Ascending aorta (tissue), 2 donors: Measurements from ENCODE around the gene NEGR1. TPM values are rescaled to one million over a fixed set of nuclear protein-coding genes. Genes with fewer than 3 reads are reported as not detected.

Source experiments
- DNase-seq, 2 donors: peaks; one replicate each; pipeline ENCODE4 v3.0.0-alpha.2; 2019; ENCODE audit warnings: low spot score in 2 of 2
- H3K27ac ChIP-seq, 2 donors: fragments of 200-600 bp; sonication (generic); one replicate each; pipeline ENCODE4 v1.5.1; 2016 to 2017; ENCODE audit warnings: mild to moderate bottlenecking in 1 of 2
- H3K27me3 ChIP-seq: fragments of 200-600 bp; sonication (generic); one replicate; pipeline ENCODE4 v1.5.1; 2017
- H3K36me3 ChIP-seq, 2 donors: fragments of 200-600 bp; sonication (generic); one replicate each; pipeline ENCODE4 v1.5.1; 2016
- H3K4me1 ChIP-seq, 2 donors: fragments of 200-600 bp; sonication (generic); one replicate each; pipeline ENCODE4 v1.5.1; 2016 to 2017; ENCODE audit warnings: mild to moderate bottlenecking in 1 of 2
- H3K4me3 ChIP-seq, 2 donors: fragments of 200-600 bp; sonication (generic); one replicate each; pipeline ENCODE4 v1.5.1; 2016 to 2017; ENCODE audit warnings: mild to moderate bottlenecking in 1 of 2
- H3K9me3 ChIP-seq, 2 donors: fragments of 200-600 bp; sonication (generic); one replicate each; pipeline ENCODE4 v1.5.1; 2016
- intact Hi-C: fragments of 100-400 bp; cut with DNase I; formaldehyde crosslinking; loops from one replicate; pipeline ENCODE4 v1.15.1; 2023
- total RNA-seq: library from RNA; depleted of rRNA; stranded (reverse); fragments of >200 nt; gene quantifications from one replicate; pipeline ENCODE4 v1.1.0, GENCODE V29; 2016
- TF ChIP-seq, protein P1 (sequence below), 3 experiments: fragments of 200-600 bp in 2 of 3; fragments of 450-650 bp in 1 of 3; sonication (generic) in 2 of 3; IDR thresholded peaks; one replicate each; pipeline ENCODE4 v1.5.1; 2016 to 2019; ENCODE audit warnings: antibody characterized with exemption in 3 of 3, mild to moderate bottlenecking in 1 of 3, moderate library complexity in 1 of 3

Gene NEGR1
- total RNA-seq, 1 donor from 2014 or later, result 42.8 TPM

- Histone ChIP-seq H3K27me3 (no peaks in the 10 kb centered on the region), H3K9me3 (no peaks in the 10 kb centered on the region), H3K4me3 (no peak overlapping the region), H3K27ac (no peak overlapping the region), H3K36me3 (no peaks in the 10 kb centered on the region), H3K4me1 (no peaks in the 10 kb centered on the region)
- intact Hi-C loops, result no loop called here
- TF ChIP-seq, protein P1, sequence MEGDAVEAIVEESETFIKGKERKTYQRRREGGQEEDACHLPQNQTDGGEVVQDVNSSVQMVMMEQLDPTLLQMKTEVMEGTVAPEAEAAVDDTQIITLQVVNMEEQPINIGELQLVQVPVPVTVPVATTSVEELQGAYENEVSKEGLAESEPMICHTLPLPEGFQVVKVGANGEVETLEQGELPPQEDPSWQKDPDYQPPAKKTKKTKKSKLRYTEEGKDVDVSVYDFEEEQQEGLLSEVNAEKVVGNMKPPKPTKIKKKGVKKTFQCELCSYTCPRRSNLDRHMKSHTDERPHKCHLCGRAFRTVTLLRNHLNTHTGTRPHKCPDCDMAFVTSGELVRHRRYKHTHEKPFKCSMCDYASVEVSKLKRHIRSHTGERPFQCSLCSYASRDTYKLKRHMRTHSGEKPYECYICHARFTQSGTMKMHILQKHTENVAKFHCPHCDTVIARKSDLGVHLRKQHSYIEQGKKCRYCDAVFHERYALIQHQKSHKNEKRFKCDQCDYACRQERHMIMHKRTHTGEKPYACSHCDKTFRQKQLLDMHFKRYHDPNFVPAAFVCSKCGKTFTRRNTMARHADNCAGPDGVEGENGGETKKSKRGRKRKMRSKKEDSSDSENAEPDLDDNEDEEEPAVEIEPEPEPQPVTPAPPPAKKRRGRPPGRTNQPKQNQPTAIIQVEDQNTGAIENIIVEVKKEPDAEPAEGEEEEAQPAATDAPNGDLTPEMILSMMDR (IDR thresholded peaks at IDR 0.05), result no peak
- DNase-seq, result no peak
Measured at GRCh38 chr1:71809085-71809484, 473.3 kb downstream of the NEGR1 start.

GRCh38 chr1:71804140-71804539, 478.2 kb downstream of the NEGR1 start:
- no peaks in the 10 kb centered on the region for H3K4me1 ChIP-seq
- intact Hi-C loops, result no loop called here
- DNase-seq, result no peak
- no peak overlapping the region for H3K27ac ChIP-seq
- no peaks in the 10 kb centered on the region for H3K9me3 ChIP-seq
- H3K4me3 ChIP-seq, result no peak overlapping the region
- TF ChIP-seq, protein P1 (IDR thresholded peaks at IDR 0.05), result no peak
- H3K27me3 ChIP-seq, result no peaks in the 10 kb centered on the region
- no peaks in the 10 kb centered on the region for H3K36me3 ChIP-seq

DNA sequence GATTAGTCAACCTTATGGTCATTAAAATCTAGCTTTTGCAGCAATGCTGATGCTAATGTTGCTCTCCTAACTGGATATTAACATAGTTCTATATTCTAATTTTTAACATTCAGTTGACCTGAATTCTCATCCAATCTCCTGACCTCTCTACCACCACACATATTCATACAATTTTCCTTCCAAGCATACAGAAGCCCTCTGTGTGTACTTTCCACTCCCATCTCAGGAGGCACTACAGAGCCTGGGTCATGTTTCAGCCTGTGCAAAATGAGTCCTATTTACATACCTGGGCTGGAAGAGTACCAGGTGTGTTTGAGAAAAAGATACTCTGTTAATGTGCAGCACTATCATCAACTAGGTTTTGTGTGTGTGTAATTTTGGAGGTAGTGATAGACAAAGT, 486.3 kb downstream of the NEGR1 start:
- TF ChIP-seq, protein P1 (IDR thresholded peaks at IDR 0.05), result no peak
- Histone ChIP-seq H3K4me1 (no peaks in the 10 kb centered on the region), H3K27me3 (no peaks in the 10 kb centered on the region), H3K9me3 (no peaks in the 10 kb centered on the region), H3K27ac (no peak overlapping the region), H3K36me3 (no peaks in the 10 kb centered on the region), H3K4me3 (no peak overlapping the region)
- intact Hi-C loops, result no loop called here
- no peak for DNase-seq

DNA sequence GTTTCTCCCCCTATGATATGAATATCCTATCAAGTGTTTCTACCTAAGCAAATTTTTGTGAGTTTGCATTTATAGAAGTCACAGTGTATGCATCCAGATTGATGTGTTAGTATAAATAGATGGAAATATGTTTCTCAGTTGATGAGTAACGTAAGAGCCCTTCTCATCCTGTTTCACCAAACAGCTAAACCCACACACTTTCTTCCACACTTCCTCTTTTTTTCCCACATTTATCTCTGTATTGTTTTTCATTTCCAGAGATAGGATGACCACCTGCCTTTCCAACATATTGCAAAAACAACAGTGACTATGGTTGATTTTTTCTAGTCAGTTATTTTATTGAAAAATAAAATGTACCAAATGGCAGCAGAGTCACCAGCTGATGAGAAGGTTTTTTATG, 490.1 kb downstream of the NEGR1 start:
- DNase-seq, result no peak
- TF ChIP-seq, protein P1 (IDR thresholded peaks at IDR 0.05), result no peak
- no peaks in the 10 kb centered on the region for H3K4me1 ChIP-seq
- H3K27ac ChIP-seq, result no peak overlapping the region
- H3K36me3 ChIP-seq, result no peaks in the 10 kb centered on the region
- intact Hi-C loops, result no loop called here
- H3K9me3 ChIP-seq, result no peaks in the 10 kb centered on the region
- H3K27me3 ChIP-seq, result no peaks in the 10 kb centered on the region
- no peak overlapping the region for H3K4me3 ChIP-seq

DNA sequence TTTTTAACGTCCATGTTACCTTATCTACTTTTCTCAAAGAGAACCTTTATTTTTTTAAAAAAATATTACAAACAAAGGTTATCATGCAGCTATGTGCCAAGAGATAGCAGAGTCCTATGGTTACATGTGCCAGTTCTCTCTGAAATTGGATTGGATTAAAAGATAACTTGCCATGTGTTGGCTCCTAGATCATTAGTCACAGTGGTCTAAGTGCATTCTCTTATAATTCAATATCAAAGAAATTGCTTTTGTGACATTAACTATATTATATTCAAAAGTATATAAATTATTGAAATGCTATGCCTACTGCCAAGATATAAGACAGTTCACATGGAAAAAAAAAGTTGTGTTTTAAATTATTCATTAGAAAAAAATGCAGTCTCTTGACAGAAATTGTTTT, 494.2 kb downstream of the NEGR1 start:
- Histone ChIP-seq H3K36me3 (no peaks in the 10 kb centered on the region), H3K9me3 (no peaks in the 10 kb centered on the region), H3K27ac (no peak overlapping the region), H3K27me3 (no peaks in the 10 kb centered on the region), H3K4me1 (no peaks in the 10 kb centered on the region), H3K4me3 (no peak overlapping the region)
- no peak for DNase-seq
- TF ChIP-seq, protein P1 (IDR thresholded peaks at IDR 0.05), result no peak
- intact Hi-C loops, result no loop called here

DNA sequence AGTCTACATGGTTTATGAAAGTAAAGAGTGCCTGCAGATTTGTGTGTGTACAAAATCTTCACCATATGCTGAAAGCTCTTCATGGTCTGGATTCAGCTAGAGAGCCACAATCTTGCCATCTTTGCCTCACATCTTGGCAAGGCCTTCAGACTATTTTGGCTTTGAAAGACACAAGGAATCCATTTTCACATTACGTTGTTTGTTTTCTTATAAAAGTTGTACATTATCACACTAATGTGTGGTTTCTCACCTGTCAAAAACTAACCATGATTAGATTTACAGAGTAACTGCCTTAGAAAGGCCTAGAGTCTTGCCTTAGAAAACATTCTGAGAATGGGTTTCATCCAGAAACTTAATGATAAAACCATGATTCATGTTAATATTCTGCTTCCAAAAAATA, 494.6 kb downstream of the NEGR1 start:
- H3K27ac ChIP-seq, result no peak overlapping the region
- no peaks in the 10 kb centered on the region for H3K4me1 ChIP-seq
- intact Hi-C loops, result no loop called here
- no peak for DNase-seq
- TF ChIP-seq, protein P1 (IDR thresholded peaks at IDR 0.05), result no peak
- no peak overlapping the region for H3K4me3 ChIP-seq
- H3K9me3 ChIP-seq, result no peaks in the 10 kb centered on the region
- no peaks in the 10 kb centered on the region for H3K27me3 ChIP-seq
- H3K36me3 ChIP-seq, result no peaks in the 10 kb centered on the region
